T-helper 1 cell treated with Interleukin-12 subunit alpha and Interleukin-12 subunit beta and Interleukin-4 antibody, amounts not matched to agents 30 ng/mL and 1 ng/mL, for 36 hours (primary cell): ENCODE data around the gene PCK1. TPM values are rescaled to one million over a fixed set of nuclear protein-coding genes. Genes with fewer than 3 reads are reported as not detected.

Experiments
- intact Hi-C: fragments of 100-400 bp; cut with micrococcal nuclease; formaldehyde crosslinking; loops from one replicate; pipeline ENCODE4 v1.15.1; 2024
- total RNA-seq: library from RNA; stranded (reverse); gene quantifications from 2 replicates; pipeline ENCODE4 v1.2.3, GENCODE V29; 2022

PCK1 gene
- total RNA-seq, 1 donor from 2014 or later, result not detected

DNA sequence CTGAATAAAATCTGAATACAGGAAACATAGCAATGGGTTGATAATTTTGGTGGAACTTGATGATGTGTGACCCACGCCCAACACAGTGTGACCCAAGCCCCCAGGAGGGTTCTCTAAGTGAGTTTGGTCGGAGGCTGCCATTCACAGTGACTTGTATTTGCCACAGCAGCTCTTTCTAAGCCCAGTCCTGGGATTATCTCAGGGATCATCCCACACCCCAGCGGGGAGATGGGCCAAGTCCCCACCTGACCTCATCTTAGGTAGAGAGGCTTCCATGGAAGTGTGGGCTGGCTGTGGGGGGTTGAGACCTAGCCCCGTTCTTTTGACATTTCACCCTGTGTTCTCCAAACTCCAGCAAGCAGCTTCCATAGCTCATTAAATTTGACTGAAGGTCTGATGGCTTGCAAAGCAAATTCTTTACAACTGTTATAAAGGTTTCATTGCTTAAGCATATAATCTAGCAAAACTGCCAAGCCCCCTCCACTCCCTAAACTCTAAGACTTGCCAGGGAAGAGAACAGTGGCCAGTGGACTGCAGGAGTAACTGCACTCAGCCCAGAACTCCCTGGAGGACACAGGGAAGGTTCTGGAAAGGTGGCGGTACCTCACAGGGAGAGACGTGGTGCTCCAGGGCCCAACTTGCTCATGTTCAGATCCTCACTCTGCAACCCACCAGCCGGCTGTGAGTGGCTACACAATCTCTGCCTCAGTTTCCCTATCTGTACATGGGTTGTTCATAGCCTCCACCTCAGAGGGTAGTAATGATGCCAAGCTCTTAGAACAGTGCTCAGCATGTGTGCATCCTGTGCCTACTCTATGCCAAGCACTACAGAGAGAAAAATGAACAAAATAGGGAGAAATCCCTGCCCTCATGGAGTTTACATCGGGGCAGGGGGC lies 1.0 kb upstream of the PCK1 start:
- intact Hi-C loops, result no loop called here

- intact Hi-C loops, result no loop called here
These were observed 708 bp downstream of the PCK1 start for GRCh38 chr20:57561356-57562279.

DNA sequence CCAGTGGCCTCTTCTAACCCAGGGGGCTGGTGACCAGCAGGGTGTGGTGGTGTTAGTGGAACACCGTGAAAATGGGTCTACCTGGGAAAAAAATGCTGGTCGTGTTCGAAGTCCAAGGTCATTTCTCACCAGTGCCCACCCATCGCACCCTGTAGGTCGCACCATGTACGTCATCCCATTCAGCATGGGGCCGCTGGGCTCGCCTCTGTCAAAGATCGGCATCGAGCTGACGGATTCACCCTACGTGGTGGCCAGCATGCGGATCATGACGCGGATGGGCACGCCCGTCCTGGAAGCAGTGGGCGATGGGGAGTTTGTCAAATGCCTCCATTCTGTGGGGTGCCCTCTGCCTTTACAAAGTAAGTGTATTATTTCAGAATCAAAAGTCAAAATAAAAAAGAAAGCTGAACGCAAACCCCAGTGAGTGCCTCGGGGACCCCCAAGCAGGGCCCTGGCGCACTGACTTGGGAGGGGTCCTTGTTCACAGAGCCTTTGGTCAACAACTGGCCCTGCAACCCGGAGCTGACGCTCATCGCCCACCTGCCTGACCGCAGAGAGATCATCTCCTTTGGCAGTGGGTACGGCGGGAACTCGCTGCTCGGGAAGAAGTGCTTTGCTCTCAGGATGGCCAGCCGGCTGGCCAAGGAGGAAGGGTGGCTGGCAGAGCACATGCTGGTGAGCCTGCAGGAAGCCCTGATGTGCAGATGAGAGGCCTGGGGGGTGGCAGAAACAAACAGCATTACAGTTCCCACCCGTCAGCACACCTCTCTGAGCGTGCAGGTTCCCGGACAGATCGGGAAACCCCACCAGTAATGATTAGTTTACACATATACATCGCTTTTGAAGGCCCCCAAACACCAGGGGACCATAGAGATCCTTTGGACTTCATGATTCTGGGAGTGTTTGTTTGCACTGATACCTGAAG lies 1.9 kb downstream of the PCK1 start:
- intact Hi-C loops, result no loop called here

DNA sequence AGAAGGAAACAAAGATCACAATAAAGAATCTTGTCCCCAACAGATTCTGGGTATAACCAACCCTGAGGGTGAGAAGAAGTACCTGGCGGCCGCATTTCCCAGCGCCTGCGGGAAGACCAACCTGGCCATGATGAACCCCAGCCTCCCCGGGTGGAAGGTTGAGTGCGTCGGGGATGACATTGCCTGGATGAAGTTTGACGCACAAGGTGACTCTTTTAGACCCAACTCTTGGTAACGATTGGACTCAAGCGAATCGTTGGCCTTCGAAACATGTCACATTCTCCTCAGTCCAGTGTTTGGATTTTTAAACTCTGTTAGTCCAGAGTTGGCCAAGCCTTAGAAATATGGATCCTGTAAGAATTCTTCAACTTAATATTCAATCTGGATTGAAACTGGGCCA lies 2.6 kb downstream of the PCK1 start:
- intact Hi-C loops, result no loop called here

GRCh38 chr20:57564180-57564802 lies 3.4 kb downstream of the PCK1 start:
- intact Hi-C loops, result no loop called here

DNA sequence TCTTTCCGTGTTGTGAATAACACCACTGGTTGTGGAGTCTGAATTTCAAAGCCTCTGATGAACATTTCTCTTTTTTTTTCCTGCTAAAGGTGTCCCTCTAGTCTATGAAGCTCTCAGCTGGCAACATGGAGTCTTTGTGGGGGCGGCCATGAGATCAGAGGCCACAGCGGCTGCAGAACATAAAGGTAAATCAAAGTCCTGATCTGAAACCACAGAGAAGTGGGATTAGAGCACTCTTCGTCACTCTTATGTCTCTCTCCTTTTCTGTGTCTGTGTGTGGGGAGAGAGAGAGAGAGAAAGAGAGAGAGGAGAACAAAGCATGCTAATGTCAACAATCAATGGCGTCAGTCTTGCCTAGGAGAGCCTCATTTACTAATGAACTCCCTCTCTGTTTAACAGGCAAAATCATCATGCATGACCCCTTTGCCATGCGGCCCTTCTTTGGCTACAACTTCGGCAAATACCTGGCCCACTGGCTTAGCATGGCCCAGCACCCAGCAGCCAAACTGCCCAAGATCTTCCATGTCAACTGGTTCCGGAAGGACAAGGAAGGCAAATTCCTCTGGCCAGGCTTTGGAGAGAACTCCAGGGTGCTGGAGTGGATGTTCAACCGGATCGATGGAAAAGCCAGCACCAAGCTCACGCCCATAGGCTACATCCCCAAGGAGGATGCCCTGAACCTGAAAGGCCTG lies 4.2 kb downstream of the PCK1 start:
- intact Hi-C loops, result no loop called here

DNA sequence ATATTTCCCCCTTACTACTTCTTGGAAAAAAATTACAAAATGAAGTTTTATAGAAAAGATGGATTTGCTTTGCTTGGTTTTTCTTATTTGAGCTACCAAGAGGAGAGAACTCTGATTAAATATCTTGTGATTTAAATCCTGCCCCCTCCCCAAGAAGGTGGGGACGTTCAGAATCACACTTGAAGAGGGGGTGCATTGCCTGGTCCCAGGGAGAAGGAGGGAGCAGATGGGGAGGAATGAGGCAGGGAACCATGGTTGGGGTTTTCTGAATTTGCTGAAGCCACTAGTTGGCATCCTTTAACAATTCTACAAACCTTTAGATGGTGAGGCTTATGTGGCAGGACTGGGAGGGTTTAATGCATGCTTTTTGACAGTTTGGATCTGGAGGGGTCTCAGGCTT lies 5.5 kb downstream of the PCK1 start:
- intact Hi-C loops, result no loop called here

DNA sequence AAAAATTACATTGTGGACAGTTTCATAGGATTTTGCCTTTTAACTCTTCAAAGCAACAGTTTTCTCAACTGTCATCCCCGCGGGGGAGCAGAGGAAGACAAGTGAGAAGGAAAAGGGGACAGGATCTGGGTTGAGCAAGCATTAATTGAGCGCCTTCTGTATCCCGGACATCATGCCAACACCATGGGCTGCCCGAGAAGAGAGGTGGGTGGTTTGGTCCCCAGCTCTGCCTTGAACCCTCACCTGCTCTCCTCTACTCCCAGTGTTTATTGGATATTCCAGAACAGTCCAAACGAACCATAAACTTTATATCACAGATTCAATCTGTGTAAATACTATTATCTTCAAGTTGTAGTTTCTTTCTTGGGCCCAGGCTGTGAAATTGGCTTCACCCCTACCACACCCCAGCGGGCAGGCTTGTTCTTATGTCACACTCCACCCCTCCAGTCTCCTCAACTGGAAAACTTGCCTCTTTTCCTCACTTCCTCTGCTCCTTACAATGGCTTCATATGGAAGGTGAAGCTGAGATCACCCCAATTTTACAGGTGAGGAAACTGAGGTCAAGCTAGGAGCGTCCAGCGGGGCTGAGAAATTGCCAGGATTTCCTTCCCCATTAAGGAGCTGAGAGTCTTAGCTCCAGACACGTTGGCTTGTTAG lies 6.0 kb downstream of the PCK1 start:
- intact Hi-C loops, result no loop called here

DNA sequence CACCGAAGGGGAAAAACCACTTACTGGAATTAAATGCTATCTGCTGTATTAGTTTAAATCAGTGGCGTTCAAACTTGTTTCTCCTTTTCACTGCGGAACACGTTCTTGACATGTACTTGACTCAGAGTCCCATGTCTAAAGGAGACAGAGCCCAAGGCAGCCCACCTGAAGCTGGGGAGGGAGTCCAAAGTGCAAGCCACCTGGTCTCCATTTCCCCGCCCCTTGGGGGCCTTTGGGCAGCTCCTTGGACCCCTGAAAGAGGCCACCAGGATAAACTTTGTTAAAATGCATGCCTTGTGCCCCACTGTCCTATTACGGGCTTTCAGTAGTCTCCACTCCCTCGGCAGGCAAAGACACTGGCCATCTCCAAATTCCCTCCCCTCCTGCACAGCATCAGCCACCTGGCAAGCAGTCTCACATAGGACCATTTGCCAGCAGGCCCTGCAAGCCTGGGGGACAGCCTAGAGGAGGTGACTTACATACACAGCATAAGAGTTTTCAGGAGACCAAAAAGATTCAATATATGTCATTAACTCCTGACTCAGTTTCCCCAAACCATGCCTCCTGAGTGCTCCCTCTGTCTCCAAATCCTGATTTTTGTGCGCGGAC lies 6.7 kb downstream of the PCK1 start:
- intact Hi-C loops, result no loop called here

DNA sequence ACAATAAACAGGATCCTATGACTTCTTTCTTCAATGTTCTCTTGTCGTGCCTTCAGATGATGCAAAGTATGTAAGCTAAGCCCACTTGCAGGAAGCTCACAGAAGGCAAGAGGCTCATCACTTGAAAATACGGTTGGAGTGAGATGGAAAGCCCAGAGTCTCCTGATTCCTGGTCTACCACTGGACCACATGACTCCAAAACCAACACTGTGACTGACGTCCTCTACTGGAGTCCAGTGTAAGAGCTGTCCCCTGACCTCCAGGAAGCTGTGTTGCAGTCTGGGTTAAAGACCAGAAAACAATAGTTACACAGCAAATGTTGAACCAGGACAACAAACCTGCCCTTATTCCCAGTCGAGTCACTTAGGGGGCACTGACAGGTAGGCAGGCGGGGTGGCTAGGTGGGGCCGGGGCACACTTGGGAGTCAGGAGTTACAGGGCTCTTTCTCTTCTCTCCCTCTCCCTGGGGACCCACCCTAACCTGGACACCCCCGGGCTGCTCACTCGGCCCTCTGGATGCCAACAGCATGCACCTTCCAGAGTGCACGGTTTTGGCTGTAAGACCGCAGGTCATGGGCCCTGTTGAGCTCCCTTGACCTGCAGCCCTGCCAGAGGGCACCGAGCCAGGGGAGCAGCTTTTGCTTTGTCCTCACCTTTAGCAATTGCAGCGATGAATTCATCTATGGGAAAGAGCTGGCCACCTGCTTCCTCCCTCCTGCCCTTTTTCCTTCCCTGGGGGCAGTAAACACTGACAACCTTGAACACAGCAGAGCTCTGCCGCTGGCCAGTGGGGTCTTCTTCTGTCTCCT lies 7.4 kb downstream of the PCK1 start:
- intact Hi-C loops, result no loop called here

GRCh38 chr20:57568960-57569359 lies 8.1 kb downstream of the PCK1 start:
- intact Hi-C loops, result no loop called here

GRCh38 chr20:57570145-57570850 lies 9.4 kb downstream of the PCK1 start:
- intact Hi-C loops, result no loop called here

DNA sequence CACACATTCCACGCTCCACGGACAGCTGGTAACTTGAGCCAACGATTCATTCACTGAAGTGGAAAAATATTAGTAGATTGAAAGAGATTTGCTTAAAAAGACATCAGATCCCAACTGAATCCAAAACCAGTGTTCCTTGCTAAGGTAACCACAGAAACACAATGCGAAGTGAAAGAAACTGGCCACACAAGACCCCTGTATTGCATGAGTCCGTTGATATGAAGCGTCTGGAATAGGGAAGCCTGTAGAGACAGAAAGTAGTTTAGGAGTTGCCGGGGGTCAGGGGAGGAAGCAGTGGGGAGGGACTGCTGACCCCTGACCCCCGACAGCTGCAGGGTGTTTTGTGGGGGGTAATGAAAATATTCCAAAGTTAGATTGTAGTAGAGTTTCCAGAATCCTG lies 10.0 kb downstream of the PCK1 start:
- intact Hi-C loops, result no loop called here

GRCh38 chr20:57571782-57572416 lies 11.0 kb downstream of the PCK1 start:
- intact Hi-C loops, result no loop called here

- intact Hi-C loops, result no loop called here
These were observed 12.3 kb downstream of the PCK1 start for GRCh38 chr20:57573242-57573641.

DNA sequence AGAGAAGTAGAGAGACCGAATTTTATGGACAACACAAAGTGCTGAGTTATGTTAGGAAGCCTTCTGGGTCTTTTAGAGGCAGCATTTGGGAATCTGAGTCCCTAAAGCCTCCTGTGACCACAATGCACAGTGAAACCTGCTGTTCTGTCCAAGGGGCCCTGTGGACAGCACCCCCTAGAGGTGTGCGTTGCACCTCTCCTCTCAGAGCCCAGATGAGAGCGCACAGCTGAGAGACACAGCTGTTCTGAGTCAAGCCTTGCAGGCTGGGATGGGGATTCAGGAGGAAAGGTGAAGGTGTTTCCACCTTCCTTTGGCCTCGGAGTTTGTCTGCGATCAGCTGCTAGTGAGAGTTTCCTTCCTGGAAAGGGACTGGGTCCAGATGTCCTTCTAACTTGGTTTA lies 13.0 kb downstream of the PCK1 start:
- intact Hi-C loops, result no loop called here

- intact Hi-C loops, result no loop called here
These were observed 14.0 kb downstream of the PCK1 start for GRCh38 chr20:57574954-57575353.
